ENCODE measurements around the gene UBR3.

DNA sequence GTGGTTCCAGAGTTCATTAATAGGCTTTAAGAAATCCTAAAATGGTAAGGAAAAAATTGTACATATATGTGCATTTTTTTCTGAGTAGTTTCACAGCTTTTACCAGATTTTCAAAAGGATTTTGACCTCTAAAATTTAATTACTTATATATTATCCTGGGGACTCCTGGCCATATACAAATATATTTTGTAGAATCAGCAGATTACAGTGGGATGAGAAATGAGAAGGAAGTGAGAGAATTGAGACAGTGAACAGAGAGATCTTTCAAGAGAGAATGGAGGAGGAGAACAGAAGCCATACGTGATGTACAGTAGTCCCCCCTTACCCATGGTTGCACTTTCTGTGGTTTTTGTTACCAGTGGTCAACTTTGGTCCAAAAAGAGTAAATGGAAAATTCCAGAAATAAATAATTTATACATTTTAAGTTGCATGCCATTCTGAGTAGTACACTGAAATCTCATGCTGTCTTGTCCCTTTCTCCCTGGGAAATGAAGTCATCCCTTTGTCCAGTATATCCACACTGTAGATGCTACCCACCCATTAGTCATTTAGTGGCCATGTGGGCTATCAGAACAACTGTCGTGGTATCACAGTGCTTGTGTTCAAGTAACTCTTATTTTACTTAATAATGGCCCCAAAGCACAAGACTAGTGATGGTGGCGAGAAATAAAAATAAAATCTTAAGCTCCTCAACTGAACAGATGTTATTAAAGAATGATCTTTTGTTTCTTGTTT is 220.2 kb downstream of the UBR3 start:
- TF ChIP-seq, protein P1, sequence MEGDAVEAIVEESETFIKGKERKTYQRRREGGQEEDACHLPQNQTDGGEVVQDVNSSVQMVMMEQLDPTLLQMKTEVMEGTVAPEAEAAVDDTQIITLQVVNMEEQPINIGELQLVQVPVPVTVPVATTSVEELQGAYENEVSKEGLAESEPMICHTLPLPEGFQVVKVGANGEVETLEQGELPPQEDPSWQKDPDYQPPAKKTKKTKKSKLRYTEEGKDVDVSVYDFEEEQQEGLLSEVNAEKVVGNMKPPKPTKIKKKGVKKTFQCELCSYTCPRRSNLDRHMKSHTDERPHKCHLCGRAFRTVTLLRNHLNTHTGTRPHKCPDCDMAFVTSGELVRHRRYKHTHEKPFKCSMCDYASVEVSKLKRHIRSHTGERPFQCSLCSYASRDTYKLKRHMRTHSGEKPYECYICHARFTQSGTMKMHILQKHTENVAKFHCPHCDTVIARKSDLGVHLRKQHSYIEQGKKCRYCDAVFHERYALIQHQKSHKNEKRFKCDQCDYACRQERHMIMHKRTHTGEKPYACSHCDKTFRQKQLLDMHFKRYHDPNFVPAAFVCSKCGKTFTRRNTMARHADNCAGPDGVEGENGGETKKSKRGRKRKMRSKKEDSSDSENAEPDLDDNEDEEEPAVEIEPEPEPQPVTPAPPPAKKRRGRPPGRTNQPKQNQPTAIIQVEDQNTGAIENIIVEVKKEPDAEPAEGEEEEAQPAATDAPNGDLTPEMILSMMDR (IDR thresholded peaks at IDR 0.05), result no peak
- no peak for TF ChIP-seq POLR2A (IDR thresholded peaks at IDR 0.05)
